ENCODE measurements around the gene G3BP2. TPM values are rescaled to one million over a fixed set of nuclear protein-coding genes. Genes with fewer than 3 reads are reported as not detected.

The G3BP2 gene
- total and polyA plus RNA-seq, 9 of the 15 experiments (the other 6 are each of a cell fraction or from before 2014, with no cell fraction given) = 25.2 to 222 (median 130) TPM

- TF ChIP-seq XRCC5 (IDR thresholded peaks at IDR 0.05; ENCODE audit: low read depth, low read length) (no peak), PCBP2 (IDR thresholded peaks at IDR 0.05; ENCODE audit: low read depth, low read length, poor library complexity, severe bottlenecking) (no peak), DIDO1 (tag; IDR thresholded peaks at IDR 0.05; ENCODE audit: low read depth) (no peak), SLC30A9 (CRISPR knock-in tag; IDR thresholded peaks at IDR 0.05) (no peak), ETS1 (conservative IDR thresholded peaks at IDR 0.05; ENCODE audit: control insufficient read depth, low read depth, low read length) (peak; percentile 55; the same call in 1 of the 2 replicates), MYBL2 (IDR thresholded peaks at IDR 0.05; ENCODE audit: low read depth) (no peak), MYBL2 (CRISPR knock-in tag; IDR thresholded peaks at IDR 0.05; ENCODE audit: borderline replicate concordance) (no peak), ZFPM2 (CRISPR knock-in tag; IDR thresholded peaks at IDR 0.05) (no peak), ZFP91 (CRISPR knock-in tag; IDR thresholded peaks at IDR 0.05) (0 out of 2 replicates have a peak, but pooled peaks have one; percentile 58), SMAD2 (IDR thresholded peaks at IDR 0.05; ENCODE audit: low read depth, low read length) (no peak), CTCFL (IDR thresholded peaks at IDR 0.05; ENCODE audit: borderline replicate concordance, insufficient read depth, low read depth, low read length, poor library complexity, severe bottlenecking) (no peak), TSC22D4 (tag; IDR thresholded peaks at IDR 0.05) (no peak), PML (IDR thresholded peaks at IDR 0.05; ENCODE audit: low read length) (peak; percentile 67; the same call in 1 of the 2 replicates), E2F8 (IDR thresholded peaks at IDR 0.05; ENCODE audit: low read depth, partially characterized antibody) (no peak), GATAD2B (IDR thresholded peaks at IDR 0.05; ENCODE audit: borderline replicate concordance) (no peak), ZNF41 (CRISPR knock-in tag; conservative IDR thresholded peaks at IDR 0.05) (no peak), ATF3 (IDR thresholded peaks at IDR 0.05) (no peak), ATF3 (CRISPR knock-in tag; conservative IDR thresholded peaks at IDR 0.05) (no peak; the same call in 1 of the 2 replicates)
These were observed at the start of gene G3BP2 (continued) for GRCh38 chr4:75673027-75673958.

All from K562 (cell line).